ENCODE data around the gene LTBP1. TPM values are rescaled to one million over a fixed set of nuclear protein-coding genes. Genes with fewer than 3 reads are reported as not detected.

Gene LTBP1
- total RNA-seq, 3 donors from 2014 or later (not counting 1 experiment from before 2014, with no cell fraction given), result 1.7 to 4.7 (median 3.5) TPM

- peaks cover 14 to 33% of the 10 kb centered on the region in 2 donors for H3K27me3 Mint-ChIP-seq (ENCODE audit: low read depth in 2 of 2)
- DNase-seq (no peak), ATAC-seq (no peak)
- Histone ChIP-seq H3K4me1 (ENCODE audit: control insufficient read depth, insufficient read depth, low read length) (no peaks in the 10 kb centered on the region), H3K36me3 (ENCODE audit: control insufficient read depth, insufficient read depth, low read length) (no peaks in the 10 kb centered on the region), H3K9me3 (ENCODE audit: control insufficient read depth, insufficient read depth, low read length) (no peaks in the 10 kb centered on the region), H3K4me3 (ENCODE audit: low read length) (no peak overlapping the region), H3K27ac (ENCODE audit: low read length) (no peak overlapping the region), H3K27me3 (ENCODE audit: control insufficient read depth, insufficient read depth, low read length) (no peaks in the 10 kb centered on the region)
- no peak overlapping the region for H3K27ac Mint-ChIP-seq
- no peaks in the 10 kb centered on the region for H3K4me1 Mint-ChIP-seq
- no peaks in the 10 kb centered on the region for H3K36me3 Mint-ChIP-seq
- intact Hi-C loops (cut with micrococcal nuclease), result no loop called here
- H3K4me3 Mint-ChIP-seq, result no peak overlapping the region
- H3K9me3 Mint-ChIP-seq, result peaks cover 0 to 2% of the 10 kb centered on the region in 2 donors
- TF ChIP-seq, protein P1, sequence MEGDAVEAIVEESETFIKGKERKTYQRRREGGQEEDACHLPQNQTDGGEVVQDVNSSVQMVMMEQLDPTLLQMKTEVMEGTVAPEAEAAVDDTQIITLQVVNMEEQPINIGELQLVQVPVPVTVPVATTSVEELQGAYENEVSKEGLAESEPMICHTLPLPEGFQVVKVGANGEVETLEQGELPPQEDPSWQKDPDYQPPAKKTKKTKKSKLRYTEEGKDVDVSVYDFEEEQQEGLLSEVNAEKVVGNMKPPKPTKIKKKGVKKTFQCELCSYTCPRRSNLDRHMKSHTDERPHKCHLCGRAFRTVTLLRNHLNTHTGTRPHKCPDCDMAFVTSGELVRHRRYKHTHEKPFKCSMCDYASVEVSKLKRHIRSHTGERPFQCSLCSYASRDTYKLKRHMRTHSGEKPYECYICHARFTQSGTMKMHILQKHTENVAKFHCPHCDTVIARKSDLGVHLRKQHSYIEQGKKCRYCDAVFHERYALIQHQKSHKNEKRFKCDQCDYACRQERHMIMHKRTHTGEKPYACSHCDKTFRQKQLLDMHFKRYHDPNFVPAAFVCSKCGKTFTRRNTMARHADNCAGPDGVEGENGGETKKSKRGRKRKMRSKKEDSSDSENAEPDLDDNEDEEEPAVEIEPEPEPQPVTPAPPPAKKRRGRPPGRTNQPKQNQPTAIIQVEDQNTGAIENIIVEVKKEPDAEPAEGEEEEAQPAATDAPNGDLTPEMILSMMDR (IDR thresholded peaks at IDR 0.05), result no peak
- 22% methylated on average over 5 of the region's 5 CpGs for WGBS (ENCODE audit: insufficient coverage)
Observed at GRCh38 chr2:33021542-33022227, 74.9 kb downstream of the LTBP1 start.

DNA sequence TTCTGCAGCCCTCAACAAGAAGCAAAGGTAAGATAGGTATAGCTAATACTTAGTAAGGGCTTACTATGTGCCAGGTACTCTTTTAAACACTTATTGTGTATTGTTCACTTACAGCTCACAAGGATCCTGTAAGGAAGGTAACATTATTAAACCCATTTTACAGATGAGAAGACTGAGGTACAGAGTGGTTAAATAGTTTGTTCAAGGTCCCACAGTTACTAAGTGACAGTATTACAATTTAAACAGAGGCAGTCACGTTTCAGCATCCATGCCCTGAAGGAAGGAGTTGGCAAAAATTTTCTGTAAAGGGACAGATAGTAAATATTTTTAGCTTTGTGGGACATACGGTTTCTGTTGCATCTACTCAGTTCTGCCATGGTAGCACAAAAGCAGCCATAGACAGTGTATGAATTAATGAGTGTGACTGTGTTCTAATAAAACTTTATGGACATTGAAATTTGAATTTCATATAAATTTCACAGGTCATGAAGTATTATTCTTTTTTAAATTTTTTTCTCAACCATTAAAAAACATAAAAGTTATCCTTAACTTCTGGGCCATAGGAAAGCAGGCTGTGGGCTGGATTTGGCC, 75.7 kb downstream of the LTBP1 start:
- intact Hi-C loops (cut with micrococcal nuclease), result no loop called here
- WGBS (ENCODE audit: insufficient coverage), result 73% methylated on average over 2 of the region's 2 CpGs
- TF ChIP-seq, protein P1 (IDR thresholded peaks at IDR 0.05), result no peak

GRCh38 chr2:33022989-33023727, 76.4 kb downstream of the LTBP1 start:
- TF ChIP-seq, protein P1 (IDR thresholded peaks at IDR 0.05), result no peak
- no peaks in the 10 kb centered on the region for H3K9me3 ChIP-seq (ENCODE audit: control insufficient read depth, insufficient read depth, low read length)
- H3K27me3 Mint-ChIP-seq (ENCODE audit: low read depth in 2 of 2), result peaks cover 14 to 33% of the 10 kb centered on the region in 2 donors
- intact Hi-C loops (cut with micrococcal nuclease), result no loop called here
- H3K4me3 Mint-ChIP-seq, result no peak overlapping the region
- no peak overlapping the region for H3K27ac ChIP-seq (ENCODE audit: low read length)
- no peaks in the 10 kb centered on the region for H3K36me3 ChIP-seq (ENCODE audit: control insufficient read depth, insufficient read depth, low read length)
- H3K4me1 Mint-ChIP-seq, result no peaks in the 10 kb centered on the region
- no peak overlapping the region for H3K4me3 ChIP-seq (ENCODE audit: low read length)
- 27% methylated on average over 3 of the region's 6 CpGs for WGBS (ENCODE audit: insufficient coverage)
- no peak for ATAC-seq
- H3K36me3 Mint-ChIP-seq, result no peaks in the 10 kb centered on the region
- H3K9me3 Mint-ChIP-seq, result peaks cover 0 to 2% of the 10 kb centered on the region in 2 donors
- no peaks in the 10 kb centered on the region for H3K27me3 ChIP-seq (ENCODE audit: control insufficient read depth, insufficient read depth, low read length)
- no peak overlapping the region for H3K27ac Mint-ChIP-seq
- DNase-seq, result no peak
- H3K4me1 ChIP-seq (ENCODE audit: control insufficient read depth, insufficient read depth, low read length), result no peaks in the 10 kb centered on the region

More for the DNA sequence above, 75.7 kb downstream of the LTBP1 start:
- H3K36me3 Mint-ChIP-seq, result no peaks in the 10 kb centered on the region
- no peak for DNase-seq
- H3K9me3 Mint-ChIP-seq, result peaks cover 0 to 2% of the 10 kb centered on the region in 2 donors
- Histone ChIP-seq H3K9me3 (ENCODE audit: control insufficient read depth, insufficient read depth, low read length) (no peaks in the 10 kb centered on the region), H3K4me3 (ENCODE audit: low read length) (no peak overlapping the region), H3K36me3 (ENCODE audit: control insufficient read depth, insufficient read depth, low read length) (no peaks in the 10 kb centered on the region), H3K4me1 (ENCODE audit: control insufficient read depth, insufficient read depth, low read length) (no peaks in the 10 kb centered on the region), H3K27me3 (ENCODE audit: control insufficient read depth, insufficient read depth, low read length) (no peaks in the 10 kb centered on the region), H3K27ac (ENCODE audit: low read length) (no peak overlapping the region)
- H3K4me1 Mint-ChIP-seq, result no peaks in the 10 kb centered on the region
- H3K27ac Mint-ChIP-seq, result no peak overlapping the region
- ATAC-seq, result no peak
- no peak overlapping the region for H3K4me3 Mint-ChIP-seq
- peaks cover 14 to 33% of the 10 kb centered on the region in 2 donors for H3K27me3 Mint-ChIP-seq (ENCODE audit: low read depth in 2 of 2)

All from natural killer cell (primary cell).